Activated T-helper 1 cell treated with Interleukin-2 at 50 U/mL for 16 hours (primary cell): ENCODE data around the gene CA5A.
"Not testable (repeated sequence)": the region's sequence is repeated elsewhere in the genome, so short reads cannot be mapped to it uniquely, and the experiment has no call there.

ENCODE experiments used
- DNase-seq: peaks from one replicate; pipeline ENCODE4 v3.0.0-alpha.2; 2020; ENCODE audit warnings: low read depth

The CA5A gene

GRCh38 chr16:87922250-87922871, 14.0 kb downstream of the CA5A start:
- DNase-seq: no peak

DNA sequence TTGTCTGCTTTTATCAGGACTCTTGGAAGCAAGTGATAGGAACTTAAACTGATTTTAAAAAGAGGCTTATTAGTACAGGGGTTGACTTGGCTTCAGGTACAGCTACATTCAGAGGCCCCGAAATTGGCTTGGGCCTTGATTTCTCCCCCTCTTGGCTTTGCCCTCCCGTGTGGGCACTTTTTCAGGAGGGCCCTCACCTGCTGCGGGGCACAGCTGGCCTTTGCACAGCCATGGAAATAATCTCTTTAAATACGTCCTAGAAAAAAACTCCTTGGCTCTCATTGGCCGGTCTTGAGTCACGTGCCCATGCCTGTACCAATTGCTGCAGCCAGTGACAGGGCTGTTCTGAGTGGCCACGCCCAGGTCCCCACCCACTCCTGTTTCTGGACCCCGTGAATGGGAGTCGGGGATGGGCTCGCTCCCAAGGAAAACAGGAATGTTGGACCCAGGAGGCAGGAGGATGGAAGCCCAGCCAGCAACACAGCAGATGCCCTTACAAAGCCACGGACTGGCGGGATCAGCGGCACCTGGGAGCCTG, 15.0 kb downstream of the CA5A start:
- no peak for DNase-seq

DNA sequence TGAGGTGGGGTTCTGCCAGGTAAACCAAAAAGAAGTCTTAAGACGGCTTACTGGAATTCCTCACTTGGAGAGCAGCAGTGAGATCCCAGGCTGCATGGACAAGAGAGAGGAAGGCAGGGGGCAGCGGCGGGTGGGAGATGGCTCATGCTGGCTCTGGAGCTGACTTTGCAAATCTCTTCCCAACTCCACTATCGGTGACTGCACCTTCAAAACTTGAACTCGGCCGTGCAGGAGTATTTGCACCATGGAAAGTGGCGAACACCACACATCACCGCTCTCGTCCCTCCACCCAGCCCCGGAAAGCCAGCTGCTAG, 16.7 kb downstream of the CA5A start:
- DNase-seq: no peak

- DNase-seq: no peak
Observed at GRCh38 chr16:87918866-87919680, 17.3 kb downstream of the CA5A start.

GRCh38 chr16:87918338-87918737, 18.0 kb downstream of the CA5A start:
- DNase-seq: no peak

- no peak for DNase-seq
Observed at GRCh38 chr16:87917503-87917902, 18.8 kb downstream of the CA5A start.

DNA sequence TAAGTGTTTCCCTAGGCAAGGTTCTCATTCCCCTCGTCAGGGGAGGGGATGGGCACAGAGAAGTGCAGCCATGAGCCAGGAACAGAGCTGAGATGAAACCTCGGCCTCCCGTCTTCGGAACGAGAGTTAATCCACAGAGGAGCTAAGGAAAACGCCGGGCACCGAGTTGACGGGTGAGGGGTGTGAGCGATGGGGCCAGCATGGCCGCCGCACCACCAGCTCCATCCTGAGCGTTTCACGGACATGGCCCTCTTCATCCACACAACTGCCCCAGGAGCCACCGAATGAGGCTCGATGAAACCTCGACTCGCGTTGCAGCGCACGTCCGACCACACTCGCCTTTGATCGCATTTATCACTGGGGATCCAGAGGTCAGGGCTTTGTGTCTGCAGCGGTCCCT, 21.5 kb downstream of the CA5A start:
- DNase-seq: no peak

DNA sequence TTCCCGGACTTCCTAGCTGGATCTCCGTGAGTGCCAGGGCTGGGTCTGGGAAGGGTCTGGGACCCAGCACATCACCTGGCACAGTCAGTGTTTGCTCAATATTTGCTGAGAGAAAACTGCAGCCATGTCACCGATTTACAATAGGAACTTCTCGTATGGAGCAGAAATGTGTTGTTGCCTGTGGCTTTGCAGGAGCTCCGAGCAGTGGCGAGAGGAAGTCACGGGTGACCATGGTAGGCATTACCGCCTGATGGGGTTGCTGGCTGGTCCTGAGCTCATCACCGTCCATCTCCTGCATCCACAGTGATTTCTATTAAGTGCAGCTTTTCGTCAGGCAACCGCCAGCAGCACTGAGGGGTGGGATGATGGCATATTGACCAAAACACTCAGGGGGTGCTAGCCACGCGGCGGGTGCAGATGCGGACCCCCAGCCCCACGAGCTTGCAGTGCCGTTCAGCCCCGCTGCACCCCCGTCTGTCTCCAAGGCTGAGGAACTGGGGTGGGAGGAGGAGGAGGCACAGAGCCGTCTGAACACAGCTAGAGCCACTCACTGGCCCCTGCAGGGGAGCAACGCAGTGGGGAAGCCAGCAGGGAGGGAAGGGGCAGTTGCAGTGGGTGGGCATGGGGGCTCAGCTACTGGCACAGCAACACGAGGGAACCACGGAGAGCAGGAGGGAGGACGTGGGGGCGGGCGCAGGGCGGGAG, 22.2 kb downstream of the CA5A start:
- DNase-seq: not testable (repeated sequence)

DNA sequence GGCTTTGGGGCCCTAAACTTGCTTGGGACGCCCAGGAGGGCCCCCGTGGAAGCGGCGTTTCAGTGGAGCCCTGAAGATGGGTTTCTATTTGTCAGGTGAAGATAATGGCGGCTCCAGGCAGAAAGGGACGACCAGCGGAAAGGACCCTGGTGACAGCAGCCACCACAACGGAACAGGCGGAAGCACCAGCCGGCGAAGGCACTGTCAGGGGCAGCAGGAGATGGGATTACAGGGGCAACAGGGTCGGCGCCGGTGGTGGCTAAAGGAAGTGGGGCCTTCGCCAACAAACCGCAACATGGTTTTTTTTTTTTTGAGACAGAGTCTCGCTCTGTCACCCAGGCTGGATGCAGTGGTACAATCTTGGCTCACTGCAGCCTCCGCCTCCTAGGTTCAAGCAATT, 23.6 kb downstream of the CA5A start:
- not testable (repeated sequence) for DNase-seq

DNA sequence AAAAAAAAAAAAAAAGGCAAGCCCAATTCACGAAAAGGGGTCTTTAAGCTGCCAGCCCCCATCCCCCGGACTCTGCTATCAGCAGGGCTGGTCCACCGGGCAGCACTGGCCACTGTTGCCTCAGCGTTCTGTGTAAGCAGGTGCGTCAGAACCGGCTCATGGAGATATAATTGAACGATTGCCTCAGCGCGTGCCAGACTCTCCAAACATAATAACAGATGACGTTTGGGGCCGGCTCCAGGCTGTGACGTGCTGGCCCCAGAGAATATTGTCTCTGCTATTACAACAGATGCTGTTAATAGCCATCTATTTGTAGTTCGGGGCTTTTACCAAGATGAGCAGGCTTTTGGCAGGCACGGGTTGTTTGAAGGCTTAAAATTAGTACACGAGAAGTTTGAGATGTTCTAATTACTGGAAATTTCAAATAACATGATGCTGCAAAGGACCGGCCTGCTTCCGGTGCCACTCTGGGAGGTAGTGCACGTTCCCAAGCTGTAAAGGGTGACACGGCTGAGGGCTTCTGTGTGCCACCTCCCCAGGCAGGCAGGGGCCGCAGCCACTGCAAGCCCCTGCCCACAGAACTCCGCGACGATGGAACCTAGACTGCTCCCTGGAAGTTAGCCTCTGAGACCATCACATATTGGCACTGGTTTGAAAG, 25.1 kb downstream of the CA5A start:
- DNase-seq: not testable (repeated sequence)

DNA sequence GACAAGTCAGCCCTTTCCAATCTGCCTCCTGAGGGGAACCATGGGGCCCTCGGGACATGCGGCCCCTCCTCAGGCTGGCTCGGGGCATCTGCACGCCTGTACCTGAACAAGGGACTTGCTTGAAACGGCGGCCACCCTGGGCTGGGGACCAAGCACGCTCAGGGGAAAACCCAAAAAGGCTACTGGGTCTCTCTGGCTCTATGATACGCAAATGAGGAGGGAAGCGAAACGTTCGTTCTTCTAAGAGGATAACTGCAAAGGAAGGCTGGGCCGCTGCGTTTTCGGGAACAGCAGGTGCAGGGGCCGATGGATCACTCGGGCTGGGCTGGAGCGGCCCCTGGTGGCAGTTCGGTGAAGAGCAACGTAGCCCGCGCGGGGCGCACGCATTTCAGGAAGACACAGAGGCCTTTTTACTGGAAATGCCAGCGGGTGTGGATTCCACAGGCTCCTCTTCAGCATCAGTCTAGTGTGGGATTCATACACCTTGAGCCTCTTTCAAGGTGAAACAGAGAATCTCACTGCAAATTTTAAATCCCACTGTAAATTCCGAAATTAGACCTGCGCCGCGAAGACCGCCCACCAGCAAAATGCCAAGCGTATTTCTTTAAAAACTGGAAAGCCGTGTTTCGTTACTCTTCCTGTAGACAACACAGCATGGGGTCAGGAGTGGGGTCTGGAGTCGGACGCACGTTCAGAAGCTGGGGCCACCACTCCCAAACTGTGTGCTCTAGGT, 27.0 kb downstream of the CA5A start:
- DNase-seq: peak; percentile 61

DNA sequence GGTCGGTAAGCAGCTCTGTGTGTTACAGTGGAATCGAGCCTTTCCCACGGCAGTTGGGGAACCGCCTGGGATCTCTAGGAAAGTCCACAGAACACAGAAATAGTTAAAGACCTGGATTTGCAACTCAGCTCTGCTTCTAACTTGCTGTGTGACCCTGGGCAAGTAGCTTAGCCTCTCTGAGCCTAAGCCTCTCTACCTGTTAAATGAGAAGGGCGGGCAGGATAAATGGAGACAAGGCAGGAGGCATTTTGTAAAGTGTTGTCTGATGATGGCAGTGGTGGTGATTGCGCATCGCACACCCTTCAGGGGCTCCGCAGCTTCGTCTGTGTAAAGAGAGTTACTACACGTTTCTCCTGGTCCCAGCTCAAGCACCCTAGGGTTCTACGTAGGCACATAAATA, 28.2 kb downstream of the CA5A start:
- not testable (repeated sequence) for DNase-seq

- not testable (repeated sequence) for DNase-seq
Observed at GRCh38 chr16:87905521-87905920, 30.8 kb downstream of the CA5A start.

GRCh38 chr16:87904963-87905362, 31.4 kb downstream of the CA5A start:
- DNase-seq: not testable (repeated sequence)

DNA sequence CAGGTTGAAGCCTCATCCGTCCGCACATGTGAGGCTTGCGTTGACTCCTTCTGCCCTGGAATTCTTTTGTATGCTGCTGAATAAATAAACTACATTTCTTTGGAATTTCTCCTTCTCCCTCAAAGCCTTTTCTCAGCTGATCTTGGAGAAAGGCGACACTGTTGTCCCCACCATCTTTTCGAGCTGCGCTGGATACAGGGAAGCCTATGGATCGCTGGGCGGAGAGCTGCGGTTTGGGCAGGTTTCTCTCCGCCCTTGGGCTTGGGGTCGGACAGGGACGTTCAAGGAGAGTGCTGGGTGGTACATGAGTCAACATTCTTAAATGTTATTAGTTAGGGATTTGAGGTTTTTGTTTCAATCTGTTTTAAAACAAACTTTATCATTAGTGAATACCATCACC, 35.8 kb downstream of the CA5A start:
- not testable (repeated sequence) for DNase-seq

DNA sequence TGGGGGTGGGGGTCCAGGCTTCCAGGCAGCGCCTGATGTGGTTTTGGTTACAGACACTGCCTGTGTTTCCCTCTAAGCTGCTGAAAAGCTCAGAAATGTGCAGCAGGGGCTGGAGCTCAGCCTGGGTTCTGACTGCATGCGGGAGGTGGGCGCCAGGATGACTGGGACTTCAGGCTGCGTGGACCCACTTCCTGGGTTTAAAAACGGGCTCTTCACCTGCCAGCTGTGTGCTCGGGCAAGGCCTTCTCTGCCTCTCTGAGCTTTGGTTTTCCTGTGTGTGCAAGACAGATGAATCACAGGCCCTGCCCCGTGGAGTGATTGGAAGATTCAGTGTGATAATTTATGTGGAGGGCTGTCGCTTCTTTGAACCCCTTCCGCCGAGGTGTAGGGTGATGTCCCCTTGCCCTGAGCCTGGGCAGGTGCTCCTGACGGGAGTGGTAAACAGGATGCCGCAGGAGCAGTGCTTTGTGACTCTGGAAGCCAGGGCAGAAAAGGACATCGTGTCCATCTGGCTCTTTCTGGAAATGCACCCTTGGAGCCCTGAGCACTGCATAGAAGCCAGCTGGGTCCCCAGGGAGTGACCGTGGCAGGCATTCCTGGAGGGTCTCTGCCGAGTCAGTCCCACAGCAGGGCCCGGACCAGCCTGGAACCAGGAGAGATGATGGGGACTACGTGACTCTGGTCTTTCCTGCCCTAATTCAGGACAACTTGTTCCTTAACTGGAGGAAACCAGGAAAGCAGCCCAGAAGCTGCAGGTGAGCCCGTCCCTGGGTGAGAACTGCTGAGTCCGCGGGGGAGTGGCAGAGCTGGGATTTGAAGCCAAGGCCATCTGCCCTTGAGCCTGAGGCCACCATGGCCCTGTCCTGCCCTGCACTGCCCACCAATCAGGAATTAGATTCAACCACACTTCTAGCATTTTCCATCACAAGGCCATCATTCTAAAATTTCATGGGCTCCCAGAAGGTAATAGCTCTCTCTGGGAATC, 38.5 kb downstream of the CA5A start:
- peak; percentile 33 for DNase-seq

DNA sequence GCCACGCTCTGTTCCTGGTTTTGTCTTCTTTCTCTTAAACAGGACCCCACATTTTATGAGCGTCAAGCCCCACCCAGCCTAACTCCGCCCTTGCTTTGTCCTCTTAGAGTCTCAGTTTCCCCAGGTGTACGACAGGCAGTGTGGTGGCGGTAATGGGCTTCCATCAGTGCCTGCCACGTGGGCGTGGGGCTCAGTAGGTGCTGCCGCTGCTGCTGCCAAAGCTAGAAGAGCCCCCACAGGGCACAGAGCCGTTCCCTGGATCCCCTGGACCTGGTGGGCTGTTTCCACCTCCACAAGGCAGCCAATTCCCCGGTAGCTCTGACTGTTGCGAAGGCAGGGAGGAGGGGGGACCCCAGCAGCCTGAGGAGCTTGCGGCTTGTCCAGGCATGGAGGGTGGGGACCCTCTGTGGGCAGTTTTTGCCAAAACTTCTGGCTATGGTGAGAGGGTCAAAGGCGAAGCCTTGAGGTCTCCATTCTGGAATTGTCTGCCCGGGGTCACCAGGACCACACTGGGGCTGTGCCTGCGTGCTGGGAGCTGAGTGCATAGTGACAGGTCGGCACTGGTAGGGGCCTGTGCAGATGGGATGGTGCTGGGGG, 39.3 kb downstream of the CA5A start:
- not testable (repeated sequence) for DNase-seq

GRCh38 chr16:87896176-87896890, 40.0 kb downstream of the CA5A start:
- not testable (repeated sequence) for DNase-seq

- peak; percentile 42 for DNase-seq
Observed at GRCh38 chr16:87895641-87896141, 40.6 kb downstream of the CA5A start.
